Common myeloid progenitor, CD34-positive (primary cell): ENCODE results near the gene GABARAP.
A peak's percentile ranks its signal among the peaks of the same experiment; 100 is the strongest.

Source experiments
- CTCF ChIA-PET: fragments of 350-600 bp; sonication (Branson Sonifier 250); formaldehyde crosslinking; loops from one replicate; lab custom pipeline; 2021; ENCODE audit warnings: antibody characterized with exemption; lab: Charles Lee
- POLR2A ChIA-PET: fragments of 350-600 bp; sonication (Branson Sonifier 250); formaldehyde crosslinking; loops from one replicate; lab custom pipeline; 2021; ENCODE audit warnings: antibody characterized with exemption; lab: Charles Lee
- DNase-seq, 3 donors: peaks; one replicate each; pipeline versions ENCODE4 v3.0.0 to v3.0.0-alpha.2; 2013
- H3K27ac ChIP-seq, 2 experiments: 1 replicate in 1 of 2; 2 replicates in 1 of 2; pipeline ENCODE4 v1.7.0; 2013; ENCODE audit warnings: inconsistent platforms in 2 of 2, low read length in 2 of 2, mild to moderate bottlenecking in 2 of 2, low read depth in 1 of 2, moderate library complexity in 1 of 2; ENCODE audit not compliant: severe bottlenecking in 2 of 2, insufficient read depth in 1 of 2, poor library complexity in 1 of 2
- H3K27me3 ChIP-seq, 5 experiments: replicated peaks in 2 of 5; 1 replicate in 3 of 5; 2 replicates in 2 of 5; pipeline versions ENCODE4 v1.6.1 to v1.7.0; 2013; ENCODE audit warnings: low read length in 4 of 5, mild to moderate bottlenecking in 2 of 5, moderate library complexity in 2 of 5, inconsistent platforms in 1 of 5; ENCODE audit not compliant: insufficient read depth in 5 of 5, control insufficient read depth in 4 of 5
- H3K36me3 ChIP-seq, 4 experiments: 1 replicate in 2 of 4; 2 replicates in 2 of 4; pipeline versions ENCODE4 v1.6.1 to v1.7.0; 2013; ENCODE audit warnings: low read length in 3 of 4, control low read depth in 1 of 4, mild to moderate bottlenecking in 1 of 4; ENCODE audit not compliant: control insufficient read depth in 4 of 4, insufficient read depth in 4 of 4
- H3K4me1 ChIP-seq, 4 experiments: 1 replicate in 3 of 4; 2 replicates in 1 of 4; pipeline versions ENCODE4 v1.6.1 to v1.7.1; 2013; ENCODE audit warnings: low read length in 3 of 4, mild to moderate bottlenecking in 3 of 4, control low read depth in 1 of 4, inconsistent platforms in 1 of 4, moderate library complexity in 1 of 4; ENCODE audit not compliant: control insufficient read depth in 4 of 4, insufficient read depth in 4 of 4; ENCODE audit errors: control extremely low read depth in 1 of 4
- H3K4me3 ChIP-seq, 7 experiments: 1 replicate in 4 of 7; 2 replicates in 3 of 7; pipeline versions ENCODE4 v1.5.1 to v1.7.0; 2013; ENCODE audit warnings: mild to moderate bottlenecking in 7 of 7, low read length in 6 of 7, moderate library complexity in 6 of 7, inconsistent platforms in 2 of 7, low read depth in 2 of 7, control low read depth in 1 of 7; ENCODE audit not compliant: insufficient read depth in 4 of 7, control insufficient read depth in 1 of 7; ENCODE audit errors: extremely low read depth in 1 of 7
- H3K9me3 ChIP-seq, 5 experiments: 1 replicate in 4 of 5; 2 replicates in 1 of 5; pipeline versions ENCODE4 v1.6.1 to v1.7.1; 2013; ENCODE audit warnings: low read length in 4 of 5, mild to moderate bottlenecking in 2 of 5, inconsistent platforms in 1 of 5, low read depth in 1 of 5, moderate library complexity in 1 of 5; ENCODE audit not compliant: control insufficient read depth in 4 of 5, insufficient read depth in 2 of 5; ENCODE audit errors: control extremely low read depth in 1 of 5
- WGBS: methylation state at CpG from one replicate; pipeline ENCODE4 v1.1.5; 2013; ENCODE audit not compliant: insufficient coverage; 5-methylcytosine and 5-hydroxymethylcytosine counted together

Gene GABARAP

DNA sequence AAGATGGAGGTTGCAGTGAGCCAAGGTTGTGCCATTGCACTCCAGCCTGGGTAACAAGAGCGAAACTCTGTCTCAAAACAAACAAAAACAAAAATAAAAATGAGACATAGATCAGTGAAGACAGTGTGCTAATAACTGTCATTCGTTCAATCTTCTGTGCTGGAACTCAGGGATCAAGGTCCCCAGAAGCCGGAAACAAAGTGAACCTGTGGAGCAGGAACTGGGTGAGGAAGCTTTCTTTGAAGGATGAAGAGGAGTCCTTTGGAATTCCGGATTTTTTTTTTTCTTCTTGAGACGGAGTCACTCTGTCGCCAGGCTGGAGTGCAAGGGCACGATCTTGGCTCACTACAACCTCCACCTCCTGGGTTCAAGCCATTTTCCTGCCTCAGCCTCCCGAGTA, 37.2 kb upstream of the GABARAP start:
- Histone ChIP-seq H3K27me3 (peaks cover 0 to 2% (median 0%) of the 10 kb centered on the region in 5 experiments), H3K4me3 (no peak overlapping the region), H3K4me1 (peaks cover 0 to 35% (median 33%) of the 10 kb centered on the region in 4 experiments), H3K9me3 (no peaks in the 10 kb centered on the region), H3K27ac (no peak overlapping the region), H3K36me3 (peaks cover 0 to 2% (median 0%) of the 10 kb centered on the region in 4 experiments)
- ChIA-PET POLR2A (no interaction called here), CTCF (interaction anchor here (0.6 to 6.5 kb wide), 6 partner anchors 13 to 75 kb away, joined by 4 to 65 read pairs (median 5); no protein-coding TSS in a partner anchor)
- WGBS = 98% methylated on average over 6 of the region's 8 CpGs
- DNase-seq = no peak

DNA sequence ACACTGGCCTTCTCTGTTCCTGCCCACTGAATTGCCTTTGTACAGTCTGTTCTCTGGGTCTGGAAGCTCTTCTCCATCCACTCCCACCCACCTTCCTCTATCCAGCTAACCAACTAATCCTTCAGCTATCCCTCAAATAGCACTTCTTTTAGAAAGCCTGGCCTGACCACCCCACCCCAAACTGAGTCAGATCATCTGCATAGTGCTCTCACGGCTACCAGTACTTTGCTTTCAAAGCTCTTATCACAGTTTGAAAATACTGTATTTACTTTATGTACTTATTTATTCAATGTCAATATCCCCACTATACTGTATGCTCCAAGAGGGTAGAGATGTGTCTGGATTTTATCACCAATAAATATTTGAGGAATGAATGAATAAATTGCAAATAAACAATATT, 24.5 kb upstream of the GABARAP start:
- H3K27me3 ChIP-seq = peaks cover 0 to 35% (median 16%) of the 10 kb centered on the region in 5 experiments
- H3K27ac ChIP-seq = no peak overlapping the region
- no peaks in the 10 kb centered on the region for H3K36me3 ChIP-seq
- ChIA-PET POLR2A (no interaction called here), CTCF (interaction anchor here (0.8 to 2.1 kb wide), 5 partner anchors 8 to 63 kb away, joined by 3 to 8 read pairs (median 3); no protein-coding TSS in a partner anchor)
- H3K9me3 ChIP-seq = no peaks in the 10 kb centered on the region
- no peak for DNase-seq
- no peak overlapping the region for H3K4me3 ChIP-seq
- WGBS = no CpG with 5 or more reads among the region's 1 CpG
- H3K4me1 ChIP-seq = peaks cover 0 to 20% (median 18%) of the 10 kb centered on the region in 4 experiments

DNA sequence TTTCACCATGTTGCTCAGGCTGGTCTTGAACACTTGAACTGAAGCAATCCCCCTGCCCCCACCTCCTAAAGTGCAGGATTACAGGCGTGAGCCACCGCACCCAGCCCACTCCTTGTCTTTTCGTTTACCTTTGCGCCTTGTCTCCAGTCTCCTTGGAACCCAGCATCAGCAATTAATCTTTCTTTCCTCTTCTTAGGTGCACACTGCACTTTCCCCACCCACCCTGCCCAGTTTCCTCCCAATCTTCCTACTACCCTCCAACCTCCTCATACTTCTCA, 21.5 kb upstream of the GABARAP start:
- no peak for DNase-seq
- 23% methylated on average over 2 of the region's 4 CpGs for WGBS
- Histone ChIP-seq H3K4me1 (peaks cover 0 to 37% (median 30%) of the 10 kb centered on the region in 4 experiments), H3K9me3 (no peaks in the 10 kb centered on the region), H3K27me3 (peaks cover 0 to 45% (median 21%) of the 10 kb centered on the region in 5 experiments), H3K4me3 (peak overlapping the region in 1 of 7 experiments; percentile 54), H3K27ac (no peak overlapping the region), H3K36me3 (peaks cover 0 to 12% (median 11%) of the 10 kb centered on the region in 4 experiments)
- POLR2A ChIA-PET = no interaction called here
- CTCF ChIA-PET = interaction anchor here (0.6 to 0.8 kb wide), 3 partner anchors 15 to 225 kb away, joined by 3 read pairs; no protein-coding TSS in a partner anchor

DNA sequence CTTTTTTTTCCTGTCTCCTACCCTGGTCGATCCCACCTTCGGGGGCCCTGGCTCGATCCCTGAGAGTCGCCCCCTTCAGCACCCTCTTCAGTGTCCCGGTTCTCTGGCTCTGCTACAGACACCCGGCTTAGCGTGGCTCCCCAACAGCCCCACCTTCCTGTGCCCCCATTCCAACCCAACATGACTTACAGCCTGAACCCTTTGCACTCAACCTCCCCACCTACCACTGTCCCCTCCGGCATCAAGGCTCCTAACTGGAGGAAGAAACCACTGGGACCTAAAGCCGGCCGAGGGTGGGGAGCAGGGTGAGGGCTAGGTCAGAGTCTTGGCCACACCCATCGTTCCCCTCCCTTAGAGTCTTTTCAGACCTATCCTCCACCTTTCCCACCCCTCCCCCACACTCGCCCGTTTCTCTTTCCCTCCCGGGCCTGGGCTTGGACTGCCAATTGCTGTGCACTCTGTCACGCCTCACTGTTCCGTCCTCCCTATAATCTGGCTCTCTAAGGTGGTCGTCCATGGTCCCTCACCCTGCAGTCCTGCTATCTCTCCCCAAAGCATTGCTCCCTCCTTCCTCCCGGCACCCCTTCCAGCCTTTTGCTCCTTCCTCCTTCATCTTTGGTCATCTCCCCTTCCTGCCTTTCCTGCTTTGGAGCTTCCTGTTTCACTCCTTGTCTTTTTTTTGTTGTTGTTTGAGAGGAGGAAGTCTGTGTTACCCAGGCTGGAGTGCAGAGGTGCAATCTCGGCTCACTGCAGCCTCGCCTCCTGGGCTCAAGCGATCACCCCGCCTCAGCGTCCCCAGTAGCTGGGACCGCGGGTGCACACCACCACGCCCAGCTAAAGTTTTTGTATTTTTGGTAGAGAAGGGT, 20.9 kb upstream of the GABARAP start:
- Histone ChIP-seq H3K36me3 (peaks cover 0 to 17% (median 14%) of the 10 kb centered on the region in 4 experiments), H3K27ac (no peak overlapping the region), H3K4me3 (peak overlapping the region in 3 of 7 experiments; percentile 43 to 54 (median 46)), H3K4me1 (peaks cover 0 to 37% (median 30%) of the 10 kb centered on the region in 4 experiments), H3K27me3 (peaks cover 0 to 45% (median 21%) of the 10 kb centered on the region in 5 experiments), H3K9me3 (no peaks in the 10 kb centered on the region)
- CTCF ChIA-PET = interaction anchor here (0.6 to 0.8 kb wide), 3 partner anchors 14 to 224 kb away, joined by 3 read pairs; no protein-coding TSS in a partner anchor
- 0% methylated on average over 18 of the region's 26 CpGs for WGBS
- DNase-seq = peak in 1 of 3 donors; percentile 21
- POLR2A ChIA-PET = no interaction called here

DNA sequence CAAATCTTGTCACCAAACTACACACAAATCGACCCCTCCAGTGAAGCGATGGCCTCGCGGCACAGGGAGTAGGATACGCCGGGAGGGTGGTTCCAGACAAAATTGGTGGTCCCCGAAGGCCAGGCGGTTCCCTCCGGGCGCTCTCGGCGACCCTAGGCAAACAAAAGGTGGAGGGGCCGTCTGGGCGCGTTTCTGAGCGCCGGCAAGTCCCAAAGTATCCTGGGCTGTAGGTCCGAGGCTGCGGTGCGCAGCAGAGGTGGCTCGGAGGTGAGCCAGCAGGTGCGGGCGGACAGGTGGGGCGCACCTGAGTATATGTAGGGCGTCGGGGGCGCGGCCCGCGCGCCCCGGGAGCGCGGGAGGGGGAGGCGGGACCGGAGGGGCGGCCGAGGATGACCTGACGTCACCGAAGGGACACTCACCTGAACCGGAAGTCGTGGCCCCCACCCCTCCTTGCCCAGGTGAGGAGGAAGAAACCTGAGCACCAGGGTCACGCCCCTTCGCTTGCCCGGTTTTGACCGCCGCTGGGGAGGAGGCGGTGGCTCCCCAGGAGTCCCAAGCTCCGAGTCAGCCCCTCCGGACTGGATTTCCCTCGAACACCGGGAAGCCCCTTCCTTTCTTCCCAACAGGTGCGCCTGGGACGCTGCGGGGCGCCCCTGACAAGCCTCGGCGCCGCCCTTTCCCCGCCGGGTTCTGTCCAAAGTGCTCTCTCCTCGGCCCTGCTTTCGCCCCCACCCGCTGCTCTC, 20.1 kb upstream of the GABARAP start, which contains the start of gene CLDN7:
Gene CLDN7 (minus strand): TSS at position 287 of the 743 bp plus-strand sequence. CDS start 435 bp downstream, outside the sequence.
- peaks cover 0 to 45% (median 21%) of the 10 kb centered on the region in 5 experiments for H3K27me3 ChIP-seq
- CTCF ChIA-PET = no interaction called here
- H3K4me3 ChIP-seq = peak within 1 kb of the TSS in 5 of 7 experiments; percentile 33 to 69 (median 62)
- H3K4me1 ChIP-seq = peaks cover 0 to 37% (median 30%) of the 10 kb centered on the region in 4 experiments
- no peak for DNase-seq
- no peaks in the 10 kb centered on the region for H3K9me3 ChIP-seq
- H3K27ac ChIP-seq = no peak within 1 kb of the TSS
- H3K36me3 ChIP-seq = peaks cover 0 to 21% (median 15%) of the 10 kb centered on the region in 4 experiments
- 12% methylated on average over 59 of the region's 64 CpGs for WGBS
- POLR2A ChIA-PET = no interaction called here

DNA sequence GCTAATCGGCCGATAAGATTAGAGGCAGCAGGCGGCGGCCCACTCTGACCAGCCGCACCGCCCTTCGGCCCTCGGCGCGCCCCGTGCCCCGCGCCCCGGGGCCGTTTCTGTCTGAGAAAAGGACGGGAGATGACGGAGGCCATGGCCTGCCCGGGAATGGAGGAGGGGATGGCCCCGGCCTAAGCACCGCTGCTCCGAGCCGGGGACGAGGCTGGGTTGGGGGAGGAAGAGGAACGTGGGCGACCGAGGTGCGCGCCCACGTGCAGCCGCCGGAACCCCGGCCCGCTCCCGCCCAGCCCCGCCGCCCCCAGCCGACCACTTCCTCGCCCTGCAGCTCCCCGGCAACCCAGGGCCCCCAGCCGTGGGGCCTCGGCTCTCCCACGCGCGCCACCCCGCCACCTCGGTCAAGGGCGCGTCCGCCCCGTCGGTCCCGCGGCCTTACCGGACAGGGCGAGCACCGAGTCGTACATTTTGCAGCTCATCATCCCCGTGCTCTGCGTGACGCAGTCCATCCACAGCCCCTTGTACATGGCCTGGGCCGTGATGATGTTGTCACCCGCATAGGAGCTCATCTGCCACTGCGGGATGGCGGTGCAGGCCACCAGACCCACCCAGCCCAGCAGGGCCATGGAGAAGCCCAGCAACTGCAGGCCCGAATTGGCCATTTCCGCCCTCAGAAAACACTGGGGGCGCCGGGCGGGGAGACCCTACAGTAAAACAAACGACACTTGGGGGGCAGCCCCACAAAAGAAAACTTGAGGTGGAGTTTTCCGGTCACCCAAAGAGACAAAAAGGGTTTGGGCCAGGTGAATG, 19.3 kb upstream of the GABARAP start:
- 9% methylated on average over 41 of the region's 71 CpGs for WGBS
- Histone ChIP-seq H3K4me3 (peak overlapping the region in 5 of 7 experiments; percentile 33 to 69 (median 62)), H3K4me1 (peaks cover 0 to 37% (median 30%) of the 10 kb centered on the region in 4 experiments), H3K36me3 (peaks cover 0 to 27% (median 20%) of the 10 kb centered on the region in 4 experiments), H3K9me3 (no peaks in the 10 kb centered on the region), H3K27ac (no peak overlapping the region), H3K27me3 (peaks cover 0 to 45% (median 21%) of the 10 kb centered on the region in 5 experiments)
- CTCF ChIA-PET = no interaction called here
- peak in 2 of 3 donors; percentile 44 to 58 for DNase-seq
- POLR2A ChIA-PET = no interaction called here
